ENCODE measurements around the gene RNF145.
"Not testable (repeated sequence)": the region's sequence is repeated elsewhere in the genome, so short reads cannot be mapped to it uniquely, and the experiment has no call there.

Gene RNF145

GRCh38 chr5:159163701-159164046, 45.7 kb downstream of the RNF145 start:
- peaks cover 18 to 40% (median 28%) of the 10 kb centered on the region in 4 experiments for H3K36me3 ChIP-seq (ENCODE audit: control insufficient read depth in 4 of 4, insufficient read depth in 4 of 4, low read length in 3 of 4)
- POLR2A ChIA-PET: interaction anchor here (0.7 kb wide), 1 partner anchor 50 kb away, joined by 4 read pairs; no protein-coding TSS in a partner anchor
- H3K9me3 ChIP-seq (ENCODE audit: control extremely low read depth in 1 of 5, control insufficient read depth in 4 of 5, insufficient read depth in 2 of 5, low read depth in 1 of 5, low read length in 4 of 5): no peaks in the 10 kb centered on the region
- no peak overlapping the region for H3K27ac ChIP-seq (ENCODE audit: insufficient read depth in 1 of 2, low read depth in 1 of 2, low read length in 2 of 2, poor library complexity in 1 of 2, severe bottlenecking in 2 of 2)
- no peak overlapping the region for H3K4me3 ChIP-seq (ENCODE audit: control insufficient read depth in 1 of 7, extremely low read depth in 1 of 7, insufficient read depth in 4 of 7, low read depth in 2 of 7, low read length in 6 of 7)
- WGBS (ENCODE audit: insufficient coverage): 100% methylated on average over 2 of the region's 2 CpGs
- H3K4me1 ChIP-seq (ENCODE audit: control extremely low read depth in 1 of 4, control insufficient read depth in 4 of 4, insufficient read depth in 4 of 4, low read length in 3 of 4): no peaks in the 10 kb centered on the region
- no peaks in the 10 kb centered on the region for H3K27me3 ChIP-seq (replicated peaks in 2 of 5; ENCODE audit: control insufficient read depth in 4 of 5, insufficient read depth in 5 of 5, low read length in 4 of 5)
- CTCF ChIA-PET: interaction anchor here (0.9 kb wide), 1 partner anchor 9 kb away, joined by 5 read pairs; no protein-coding TSS in a partner anchor
- no peak for DNase-seq

GRCh38 chr5:159163027-159163700, 46.2 kb downstream of the RNF145 start:
- Histone ChIP-seq H3K4me3 (ENCODE audit: control insufficient read depth in 1 of 7, extremely low read depth in 1 of 7, insufficient read depth in 4 of 7, low read depth in 2 of 7, low read length in 6 of 7) (no peak overlapping the region), H3K27ac (ENCODE audit: insufficient read depth in 1 of 2, low read depth in 1 of 2, low read length in 2 of 2, poor library complexity in 1 of 2, severe bottlenecking in 2 of 2) (no peak overlapping the region), H3K4me1 (ENCODE audit: control extremely low read depth in 1 of 4, control insufficient read depth in 4 of 4, insufficient read depth in 4 of 4, low read length in 3 of 4) (no peaks in the 10 kb centered on the region), H3K9me3 (ENCODE audit: control extremely low read depth in 1 of 5, control insufficient read depth in 4 of 5, insufficient read depth in 2 of 5, low read depth in 1 of 5, low read length in 4 of 5) (no peaks in the 10 kb centered on the region), H3K27me3 (replicated peaks in 2 of 5; ENCODE audit: control insufficient read depth in 4 of 5, insufficient read depth in 5 of 5, low read length in 4 of 5) (peaks cover 0 to 2% (median 0%) of the 10 kb centered on the region in 5 experiments), H3K36me3 (ENCODE audit: control insufficient read depth in 4 of 4, insufficient read depth in 4 of 4, low read length in 3 of 4) (peaks cover 18 to 45% (median 31%) of the 10 kb centered on the region in 4 experiments)
- 100% methylated on average over 1 of the region's 1 CpG for WGBS (ENCODE audit: insufficient coverage)
- no peak for DNase-seq
- CTCF ChIA-PET: interaction anchor here (0.9 to 1.1 kb wide), 2 partner anchors 9 kb away, joined by 3 to 5 read pairs; no protein-coding TSS in a partner anchor
- POLR2A ChIA-PET: interaction anchor here (0.7 kb wide), 1 partner anchor 50 kb away, joined by 4 read pairs; no protein-coding TSS in a partner anchor

GRCh38 chr5:159161361-159162214, 47.8 kb downstream of the RNF145 start:
- Histone ChIP-seq H3K4me1 (ENCODE audit: control extremely low read depth in 1 of 4, control insufficient read depth in 4 of 4, insufficient read depth in 4 of 4, low read length in 3 of 4) (peaks cover 0 to 4% (median 2%) of the 10 kb centered on the region in 4 experiments), H3K36me3 (ENCODE audit: control insufficient read depth in 4 of 4, insufficient read depth in 4 of 4, low read length in 3 of 4) (peaks cover 14 to 44% (median 32%) of the 10 kb centered on the region in 4 experiments), H3K27me3 (replicated peaks in 2 of 5; ENCODE audit: control insufficient read depth in 4 of 5, insufficient read depth in 5 of 5, low read length in 4 of 5) (peaks cover 0 to 2% (median 0%) of the 10 kb centered on the region in 5 experiments), H3K4me3 (ENCODE audit: control insufficient read depth in 1 of 7, extremely low read depth in 1 of 7, insufficient read depth in 4 of 7, low read depth in 2 of 7, low read length in 6 of 7) (no peak overlapping the region), H3K9me3 (ENCODE audit: control extremely low read depth in 1 of 5, control insufficient read depth in 4 of 5, insufficient read depth in 2 of 5, low read depth in 1 of 5, low read length in 4 of 5) (no peaks in the 10 kb centered on the region), H3K27ac (ENCODE audit: insufficient read depth in 1 of 2, low read depth in 1 of 2, low read length in 2 of 2, poor library complexity in 1 of 2, severe bottlenecking in 2 of 2) (no peak overlapping the region)
- 98% methylated on average over 5 of the region's 9 CpGs for WGBS (ENCODE audit: insufficient coverage)
- POLR2A ChIA-PET: no interaction called here
- CTCF ChIA-PET: interaction anchor here (1.1 to 1.2 kb wide), 2 partner anchors 11 to 26 kb away, joined by 3 read pairs; no protein-coding TSS in a partner anchor
- no peak for DNase-seq

GRCh38 chr5:159158553-159159091, 50.7 kb downstream of the RNF145 start:
- H3K27me3 ChIP-seq (replicated peaks in 2 of 5; ENCODE audit: control insufficient read depth in 4 of 5, insufficient read depth in 5 of 5, low read length in 4 of 5); DNase-seq; POLR2A ChIA-PET; H3K27ac ChIP-seq (ENCODE audit: insufficient read depth in 1 of 2, low read depth in 1 of 2, low read length in 2 of 2, poor library complexity in 1 of 2, severe bottlenecking in 2 of 2); H3K9me3 ChIP-seq (ENCODE audit: control extremely low read depth in 1 of 5, control insufficient read depth in 4 of 5, insufficient read depth in 2 of 5, low read depth in 1 of 5, low read length in 4 of 5); H3K4me3 ChIP-seq (ENCODE audit: control insufficient read depth in 1 of 7, extremely low read depth in 1 of 7, insufficient read depth in 4 of 7, low read depth in 2 of 7, low read length in 6 of 7): not testable (repeated sequence)
- H3K36me3 ChIP-seq (ENCODE audit: control insufficient read depth in 4 of 4, insufficient read depth in 4 of 4, low read length in 3 of 4): peaks cover 14 to 42% (median 30%) of the 10 kb centered on the region in 4 experiments
- peaks cover 9 to 15% (median 12%) of the 10 kb centered on the region in 4 experiments for H3K4me1 ChIP-seq (ENCODE audit: control extremely low read depth in 1 of 4, control insufficient read depth in 4 of 4, insufficient read depth in 4 of 4, low read length in 3 of 4)
- WGBS (ENCODE audit: insufficient coverage): 94% methylated on average over 3 of the region's 4 CpGs
- CTCF ChIA-PET: interaction anchor here (0.7 to 2.9 kb wide), 2 partner anchors 115 to 116 kb away, joined by 3 to 15 read pairs; no protein-coding TSS in a partner anchor

- Histone ChIP-seq H3K9me3 (ENCODE audit: control extremely low read depth in 1 of 5, control insufficient read depth in 4 of 5, insufficient read depth in 2 of 5, low read depth in 1 of 5, low read length in 4 of 5) (no peaks in the 10 kb centered on the region), H3K27ac (ENCODE audit: insufficient read depth in 1 of 2, low read depth in 1 of 2, low read length in 2 of 2, poor library complexity in 1 of 2, severe bottlenecking in 2 of 2) (no peak overlapping the region), H3K4me1 (ENCODE audit: control extremely low read depth in 1 of 4, control insufficient read depth in 4 of 4, insufficient read depth in 4 of 4, low read length in 3 of 4) (peaks cover 9 to 15% (median 12%) of the 10 kb centered on the region in 4 experiments), H3K36me3 (ENCODE audit: control insufficient read depth in 4 of 4, insufficient read depth in 4 of 4, low read length in 3 of 4) (peaks cover 14 to 39% (median 27%) of the 10 kb centered on the region in 4 experiments), H3K4me3 (ENCODE audit: control insufficient read depth in 1 of 7, extremely low read depth in 1 of 7, insufficient read depth in 4 of 7, low read depth in 2 of 7, low read length in 6 of 7) (no peak overlapping the region), H3K27me3 (replicated peaks in 2 of 5; ENCODE audit: control insufficient read depth in 4 of 5, insufficient read depth in 5 of 5, low read length in 4 of 5) (peaks cover 0 to 4% (median 0%) of the 10 kb centered on the region in 5 experiments)
- DNase-seq: no peak
- 100% methylated on average over 1 of the region's 1 CpG for WGBS (ENCODE audit: insufficient coverage)
- POLR2A ChIA-PET: interaction anchor here (1.2 kb wide), 1 partner anchor 50 kb away, joined by 4 read pairs; no protein-coding TSS in a partner anchor
- CTCF ChIA-PET: interaction anchor here (0.8 to 2.9 kb wide), 21 partner anchors 13 to 830 kb away, joined by 3 to 15 read pairs (median 5); partner anchors contain the start of gene ADRA1B
Measured at GRCh38 chr5:159157552-159157951, 51.8 kb downstream of the RNF145 start.

- Histone ChIP-seq H3K4me1 (ENCODE audit: control extremely low read depth in 1 of 4, control insufficient read depth in 4 of 4, insufficient read depth in 4 of 4, low read length in 3 of 4) (peaks cover 9 to 15% (median 12%) of the 10 kb centered on the region in 4 experiments), H3K4me3 (ENCODE audit: control insufficient read depth in 1 of 7, extremely low read depth in 1 of 7, insufficient read depth in 4 of 7, low read depth in 2 of 7, low read length in 6 of 7) (no peak overlapping the region), H3K27me3 (replicated peaks in 2 of 5; ENCODE audit: control insufficient read depth in 4 of 5, insufficient read depth in 5 of 5, low read length in 4 of 5) (peaks cover 0 to 4% (median 2%) of the 10 kb centered on the region in 5 experiments), H3K36me3 (ENCODE audit: control insufficient read depth in 4 of 4, insufficient read depth in 4 of 4, low read length in 3 of 4) (peaks cover 11 to 39% (median 25%) of the 10 kb centered on the region in 4 experiments), H3K9me3 (ENCODE audit: control extremely low read depth in 1 of 5, control insufficient read depth in 4 of 5, insufficient read depth in 2 of 5, low read depth in 1 of 5, low read length in 4 of 5) (no peaks in the 10 kb centered on the region), H3K27ac (ENCODE audit: insufficient read depth in 1 of 2, low read depth in 1 of 2, low read length in 2 of 2, poor library complexity in 1 of 2, severe bottlenecking in 2 of 2) (no peak overlapping the region)
- ChIA-PET POLR2A (interaction anchor here (1.2 kb wide), 1 partner anchor 51 kb away, joined by 4 read pairs; no protein-coding TSS in a partner anchor), CTCF (interaction anchor here (0.7 to 2.9 kb wide), 26 partner anchors 14 to 831 kb away, joined by 3 to 15 read pairs (median 5); partner anchors contain the start of gene ADRA1B)
- 0% methylated on average over 2 of the region's 6 CpGs for WGBS (ENCODE audit: insufficient coverage)
- peak; percentile 71 to 86 (median 80) for DNase-seq
Measured at GRCh38 chr5:159156426-159157238, 52.7 kb downstream of the RNF145 start.

All from common myeloid progenitor, CD34-positive (primary cell).